ENCODE measurements around the gene FRYL. TPM values are rescaled to one million over a fixed set of nuclear protein-coding genes. Genes with fewer than 3 reads are reported as not detected.
A peak's percentile ranks its signal among the peaks of the same experiment; 100 is the strongest.
"Not testable (repeated sequence)": the region's sequence is repeated elsewhere in the genome, so short reads cannot be mapped to it uniquely, and the experiment has no call there.

The FRYL gene
- total RNA-seq, 1 experiment from 2014 or later = 59.5 TPM

- DNase-seq (ENCODE audit: low read depth) = peak; percentile 94
Measured at GRCh38 chr4:48698029-48698971, 81.8 kb downstream of the FRYL start.

GRCh38 chr4:48697516-48697915 lies 82.6 kb downstream of the FRYL start:
- not testable (repeated sequence) for DNase-seq (ENCODE audit: low read depth)

GRCh38 chr4:48694824-48695223 lies 85.3 kb downstream of the FRYL start:
- no peak for DNase-seq (ENCODE audit: low read depth)

- no peak for DNase-seq (ENCODE audit: low read depth)
Measured at GRCh38 chr4:48693856-48694574, 86.1 kb downstream of the FRYL start.

- DNase-seq (ENCODE audit: low read depth) = no peak
Measured at GRCh38 chr4:48692897-48693296, 87.2 kb downstream of the FRYL start.

GRCh38 chr4:48692044-48692443 lies 88.0 kb downstream of the FRYL start:
- no peak for DNase-seq (ENCODE audit: low read depth)

GRCh38 chr4:48688953-48689352 lies 91.1 kb downstream of the FRYL start:
- DNase-seq (ENCODE audit: low read depth) = no peak

- no peak for DNase-seq (ENCODE audit: low read depth)
Measured at GRCh38 chr4:48687313-48688051, 92.6 kb downstream of the FRYL start.

- DNase-seq (ENCODE audit: low read depth) = no peak
Measured at GRCh38 chr4:48686369-48686768, 93.7 kb downstream of the FRYL start.

- no peak for DNase-seq (ENCODE audit: low read depth)
Measured at GRCh38 chr4:48683784-48684666, 96.1 kb downstream of the FRYL start.

GRCh38 chr4:48682870-48683269 lies 97.2 kb downstream of the FRYL start:
- DNase-seq (ENCODE audit: low read depth) = not testable (repeated sequence)

- peak; percentile 48 for DNase-seq (ENCODE audit: low read depth)
Measured at GRCh38 chr4:48681856-48682255, 98.2 kb downstream of the FRYL start.

GRCh38 chr4:48680848-48681568 lies 99.1 kb downstream of the FRYL start:
- no peak for DNase-seq (ENCODE audit: low read depth)

- DNase-seq (ENCODE audit: low read depth) = no peak
Measured at GRCh38 chr4:48673537-48673936, 106.5 kb downstream of the FRYL start.

GRCh38 chr4:48670587-48670986 lies 109.5 kb downstream of the FRYL start:
- no peak for DNase-seq (ENCODE audit: low read depth)

- DNase-seq (ENCODE audit: low read depth) = no peak
Measured at GRCh38 chr4:48669086-48669485, 111.0 kb downstream of the FRYL start.

- DNase-seq (ENCODE audit: low read depth) = no peak
Measured at GRCh38 chr4:48668254-48669017, 111.6 kb downstream of the FRYL start.

- DNase-seq (ENCODE audit: low read depth) = no peak
Measured at GRCh38 chr4:48667148-48667547, 112.9 kb downstream of the FRYL start.

- no peak for DNase-seq (ENCODE audit: low read depth)
Measured at GRCh38 chr4:48665555-48666186, 114.4 kb downstream of the FRYL start.

Data from LHCN-M2 (cell line).